Measurements from ENCODE around the gene TK1. TPM values are rescaled to one million over a fixed set of nuclear protein-coding genes. Genes with fewer than 3 reads are reported as not detected.

TK1 gene
- total RNA-seq, 1 donor from 2014 or later, result 65.9 TPM

- Mint-ChIP-seq H3K27ac (peak within 1 kb of the TSS; percentile 98), H3K4me3 (ENCODE audit: low read depth) (peak within 1 kb of the TSS; percentile 90), H3K36me3 (ENCODE audit: low read depth) (peaks cover 55% of the 10 kb centered on the region), H3K4me1 (ENCODE audit: low read depth) (peaks cover 43% of the 10 kb centered on the region), H3K27me3 (ENCODE audit: low read depth) (no peaks in the 10 kb centered on the region), H3K9me3 (no peaks in the 10 kb centered on the region)
- intact Hi-C loops (cut with micrococcal nuclease), result loop anchor here (1.0 to 5.0 kb wide), 3 partner anchors 9 to 227 kb away; no protein-coding TSS in a partner anchor
- peak; percentile 81 for DNase-seq (ENCODE audit: low spot score)
Observed at GRCh38 chr17:78130437-78131101, 56.3 kb downstream of the TK1 start, which contains the start of gene TMC8. TSS of gene TMC8 (plus strand) at chr17:78130771. CDS start at chr17:78131589, 818 bp downstream.

DNA sequence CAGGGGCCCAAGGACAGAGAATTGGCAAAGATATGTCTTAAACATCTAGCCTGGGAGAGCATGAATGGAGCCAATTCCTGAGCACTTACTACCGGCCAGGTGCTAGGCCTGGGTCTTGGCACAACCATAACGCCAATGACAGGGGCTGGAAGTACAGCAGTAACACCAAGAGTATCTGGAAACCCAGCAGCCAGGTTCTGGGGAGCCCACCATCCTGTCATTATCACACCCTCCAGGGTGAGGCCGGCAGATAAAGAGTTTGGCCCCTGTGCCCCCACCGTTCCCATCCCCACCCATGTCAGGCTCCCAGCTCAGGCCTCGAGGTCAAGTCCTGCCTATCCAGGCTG lies 56.8 kb downstream of the TK1 start:
- H3K4me1 Mint-ChIP-seq (ENCODE audit: low read depth), result peaks cover 42% of the 10 kb centered on the region
- peak overlapping the region; percentile 90 for H3K4me3 Mint-ChIP-seq (ENCODE audit: low read depth)
- H3K36me3 Mint-ChIP-seq (ENCODE audit: low read depth), result peaks cover 50% of the 10 kb centered on the region
- DNase-seq (ENCODE audit: low spot score), result no peak
- H3K27ac Mint-ChIP-seq, result peak overlapping the region; percentile 98
- H3K27me3 Mint-ChIP-seq (ENCODE audit: low read depth), result no peaks in the 10 kb centered on the region
- intact Hi-C loops (cut with micrococcal nuclease), result loop anchor here (1.0 to 5.0 kb wide), 3 partner anchors 9 to 227 kb away; no protein-coding TSS in a partner anchor
- no peaks in the 10 kb centered on the region for H3K9me3 Mint-ChIP-seq

DNA sequence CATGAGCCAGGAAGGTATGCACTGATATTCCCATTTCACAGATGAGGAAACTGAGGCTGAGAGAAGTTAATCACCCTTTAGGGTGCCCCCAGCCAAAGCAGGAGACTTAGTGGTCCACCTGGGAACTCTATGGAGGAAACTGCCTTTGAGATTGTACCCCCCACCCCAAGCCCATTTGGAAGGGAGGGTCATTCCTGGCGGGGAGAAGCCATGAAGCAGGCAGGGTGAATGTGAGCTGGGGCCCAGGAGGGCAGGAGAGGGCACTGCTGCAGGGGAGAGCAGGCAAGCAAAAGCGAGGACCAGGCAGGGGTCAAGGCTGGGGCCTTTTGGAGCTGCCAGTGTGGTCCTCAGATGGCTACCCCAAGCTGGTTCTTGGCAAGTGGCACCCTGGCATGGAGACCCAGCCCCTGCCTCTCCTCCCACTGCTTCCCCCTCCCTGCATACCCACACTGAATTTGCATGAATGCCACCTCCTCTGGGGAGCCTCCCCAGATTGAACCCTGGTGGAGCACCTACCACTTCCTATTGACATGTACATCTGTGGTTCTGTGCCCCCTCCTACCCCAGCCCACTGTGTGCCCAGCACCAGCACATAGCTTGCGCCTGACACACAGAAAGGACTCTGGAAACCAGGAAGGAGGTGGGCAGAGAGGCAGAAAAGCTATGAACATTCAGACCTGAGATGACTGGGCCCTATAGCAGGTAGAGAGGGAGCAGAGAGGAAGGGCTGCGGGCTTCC lies 57.3 kb downstream of the TK1 start:
- peaks cover 40% of the 10 kb centered on the region for H3K4me1 Mint-ChIP-seq (ENCODE audit: low read depth)
- peak overlapping the region; percentile 98 for H3K27ac Mint-ChIP-seq
- no peaks in the 10 kb centered on the region for H3K9me3 Mint-ChIP-seq
- peaks cover 45% of the 10 kb centered on the region for H3K36me3 Mint-ChIP-seq (ENCODE audit: low read depth)
- intact Hi-C loops (cut with micrococcal nuclease), result loop anchor here (1.0 to 10.0 kb wide), 6 partner anchors 8 to 1395 kb away; partner anchors contain the start of genes MFSD11 and SRSF2
- no peaks in the 10 kb centered on the region for H3K27me3 Mint-ChIP-seq (ENCODE audit: low read depth)
- no peak for DNase-seq (ENCODE audit: low spot score)
- H3K4me3 Mint-ChIP-seq (ENCODE audit: low read depth), result peak overlapping the region; percentile 91

- Mint-ChIP-seq H3K9me3 (no peaks in the 10 kb centered on the region), H3K4me3 (ENCODE audit: low read depth) (peak within 1 kb of the TSS; percentile 91), H3K4me1 (ENCODE audit: low read depth) (peaks cover 37% of the 10 kb centered on the region), H3K27ac (peak within 1 kb of the TSS; percentile 98), H3K27me3 (ENCODE audit: low read depth) (no peaks in the 10 kb centered on the region), H3K36me3 (ENCODE audit: low read depth) (peaks cover 45% of the 10 kb centered on the region)
- DNase-seq (ENCODE audit: low spot score), result peak; percentile 68
- intact Hi-C loops (cut with micrococcal nuclease), result loop anchor here (1.0 to 10.0 kb wide), 3 partner anchors 12 to 1394 kb away; partner anchors contain the start of genes MFSD11 and SRSF2
Observed at GRCh38 chr17:78128551-78129350, 58.1 kb downstream of the TK1 start, which contains the start of gene TMC6. TSS of gene TMC6 (minus strand) at chr17:78128755. CDS start at chr17:78126832, 1,923 bp downstream.

DNA sequence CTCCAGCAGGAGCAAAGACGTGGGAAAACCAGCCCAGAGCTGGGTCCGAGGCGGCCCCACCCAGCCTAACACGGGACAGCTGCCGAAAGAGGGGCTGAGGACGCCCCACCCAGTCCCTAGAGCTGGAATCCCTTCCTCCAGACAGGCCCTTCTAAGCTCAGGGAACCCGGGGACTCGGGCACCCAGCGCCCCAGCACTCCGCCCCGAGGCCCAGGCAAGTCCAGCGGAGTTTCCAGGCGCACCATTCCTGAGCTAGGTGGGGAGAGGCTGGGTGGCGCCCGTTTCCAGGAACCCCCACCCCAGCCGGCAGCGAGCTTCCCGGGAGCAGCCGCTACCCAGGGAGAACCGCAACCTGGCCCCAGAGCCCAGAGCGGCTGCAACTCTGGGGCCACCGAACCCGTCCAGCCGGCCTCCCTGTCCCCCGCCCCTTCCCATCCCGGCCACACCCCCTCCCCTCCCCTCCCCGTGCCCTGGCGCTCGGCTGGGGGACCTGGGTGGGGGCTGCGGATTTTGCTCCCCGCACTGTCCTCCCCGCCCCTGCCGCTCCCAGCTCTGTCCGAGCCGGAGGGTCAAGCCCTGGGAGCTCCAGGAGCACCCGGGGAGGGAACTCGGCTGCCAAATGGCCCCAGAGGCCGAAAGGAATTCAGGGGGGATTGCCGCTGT lies 58.8 kb downstream of the TK1 start:
- no peak for DNase-seq (ENCODE audit: low spot score)
- peak overlapping the region; percentile 88 for H3K4me3 Mint-ChIP-seq (ENCODE audit: low read depth)
- H3K27ac Mint-ChIP-seq, result peak overlapping the region; percentile 86
- H3K9me3 Mint-ChIP-seq, result no peaks in the 10 kb centered on the region
- H3K27me3 Mint-ChIP-seq (ENCODE audit: low read depth), result no peaks in the 10 kb centered on the region
- H3K4me1 Mint-ChIP-seq (ENCODE audit: low read depth), result peaks cover 37% of the 10 kb centered on the region
- H3K36me3 Mint-ChIP-seq (ENCODE audit: low read depth), result peaks cover 45% of the 10 kb centered on the region
- intact Hi-C loops (cut with micrococcal nuclease), result loop anchor here (1.0 to 10.0 kb wide), 3 partner anchors 15 to 1393 kb away; partner anchors contain the start of genes MFSD11 and SRSF2

DNA sequence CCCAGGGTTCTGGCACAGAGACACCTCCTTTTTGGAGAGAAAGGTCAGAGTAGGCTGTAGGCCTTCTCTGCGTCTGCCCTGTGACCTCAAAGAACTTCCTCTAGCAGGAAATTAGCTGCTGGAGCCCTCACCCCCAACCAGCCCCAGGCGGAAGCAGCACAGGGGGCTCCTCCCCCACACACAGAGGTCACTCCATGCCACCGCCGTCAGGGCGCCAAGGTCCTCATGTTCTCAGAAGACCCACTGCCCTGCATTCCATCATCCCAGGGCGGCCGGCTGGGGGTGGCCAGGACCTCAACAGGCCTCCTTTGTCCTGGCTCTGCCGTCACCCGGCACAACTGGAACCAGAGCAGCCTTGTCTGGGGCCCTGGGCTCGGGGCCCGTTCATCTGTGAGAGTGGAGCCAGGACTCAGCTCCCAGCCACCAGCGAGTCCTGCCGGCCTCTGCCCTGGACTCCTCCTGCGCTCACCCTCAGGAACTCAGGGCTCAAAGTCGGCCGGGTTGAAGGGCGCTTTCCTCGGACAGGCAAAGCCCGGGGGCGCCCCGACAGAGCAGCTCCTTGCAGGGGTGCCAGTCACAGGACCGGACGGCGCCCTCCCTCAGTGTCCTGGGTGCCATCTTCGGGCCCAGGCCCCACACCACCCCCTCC lies 59.5 kb downstream of the TK1 start:
- H3K27ac Mint-ChIP-seq, result peak overlapping the region; percentile 86
- peaks cover 40% of the 10 kb centered on the region for H3K4me1 Mint-ChIP-seq (ENCODE audit: low read depth)
- no peaks in the 10 kb centered on the region for H3K9me3 Mint-ChIP-seq
- DNase-seq (ENCODE audit: low spot score), result peak; percentile 72
- no peaks in the 10 kb centered on the region for H3K27me3 Mint-ChIP-seq (ENCODE audit: low read depth)
- H3K4me3 Mint-ChIP-seq (ENCODE audit: low read depth), result peak overlapping the region; percentile 88
- H3K36me3 Mint-ChIP-seq (ENCODE audit: low read depth), result peaks cover 45% of the 10 kb centered on the region
- intact Hi-C loops (cut with micrococcal nuclease), result loop anchor here (1.0 to 10.0 kb wide), 3 partner anchors 14 to 1393 kb away; partner anchors contain the start of genes MFSD11 and SRSF2

- intact Hi-C loops (cut with micrococcal nuclease), result loop anchor here (1.0 to 10.0 kb wide), 3 partner anchors 14 to 1392 kb away; partner anchors contain the start of genes MFSD11 and SRSF2
- Mint-ChIP-seq H3K36me3 (ENCODE audit: low read depth) (peaks cover 49% of the 10 kb centered on the region), H3K4me3 (ENCODE audit: low read depth) (peak overlapping the region; percentile 88), H3K27ac (peak overlapping the region; percentile 86), H3K27me3 (ENCODE audit: low read depth) (no peaks in the 10 kb centered on the region), H3K4me1 (ENCODE audit: low read depth) (peaks cover 45% of the 10 kb centered on the region), H3K9me3 (no peaks in the 10 kb centered on the region)
- DNase-seq (ENCODE audit: low spot score), result no peak
Observed at GRCh38 chr17:78126895-78127238, 60.0 kb downstream of the TK1 start.

- H3K4me1 Mint-ChIP-seq (ENCODE audit: low read depth), result peaks cover 50% of the 10 kb centered on the region
- peak overlapping the region; percentile 80 for H3K27ac Mint-ChIP-seq
- H3K4me3 Mint-ChIP-seq (ENCODE audit: low read depth), result peak overlapping the region; percentile 88
- H3K36me3 Mint-ChIP-seq (ENCODE audit: low read depth), result peaks cover 55% of the 10 kb centered on the region
- no peaks in the 10 kb centered on the region for H3K9me3 Mint-ChIP-seq
- no peak for DNase-seq (ENCODE audit: low spot score)
- no peaks in the 10 kb centered on the region for H3K27me3 Mint-ChIP-seq (ENCODE audit: low read depth)
- intact Hi-C loops (cut with micrococcal nuclease), result loop anchor here (10.0 kb wide), 2 partner anchors 671 to 1391 kb away; partner anchors contain the start of genes MFSD11 and SRSF2
Observed at GRCh38 chr17:78125976-78126894, 60.6 kb downstream of the TK1 start.

GRCh38 chr17:78125138-78125913 lies 61.5 kb downstream of the TK1 start:
- Mint-ChIP-seq H3K27me3 (ENCODE audit: low read depth) (no peaks in the 10 kb centered on the region), H3K4me3 (ENCODE audit: low read depth) (peak overlapping the region; percentile 88), H3K36me3 (ENCODE audit: low read depth) (peaks cover 56% of the 10 kb centered on the region), H3K9me3 (no peaks in the 10 kb centered on the region), H3K27ac (peak overlapping the region; percentile 70), H3K4me1 (ENCODE audit: low read depth) (peaks cover 57% of the 10 kb centered on the region)
- intact Hi-C loops (cut with micrococcal nuclease), result loop anchor here (10.0 kb wide), 2 partner anchors 671 to 1391 kb away; partner anchors contain the start of genes MFSD11 and SRSF2
- DNase-seq (ENCODE audit: low spot score), result no peak

DNA sequence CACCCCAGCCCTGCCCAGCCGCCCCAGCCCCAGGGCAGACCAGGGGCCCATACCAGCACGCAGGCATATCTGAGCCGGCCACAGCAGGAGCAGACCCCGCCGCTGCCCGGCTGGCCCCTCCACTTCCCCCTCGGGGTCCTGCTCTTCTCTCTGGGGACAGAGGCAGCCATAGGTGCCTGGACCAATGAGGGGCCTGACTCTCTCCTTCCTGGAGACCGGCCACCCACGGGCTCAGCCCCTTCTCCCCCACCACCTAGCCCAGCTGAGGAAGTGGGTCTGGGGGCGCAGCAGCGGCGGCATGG lies 62.1 kb downstream of the TK1 start:
- peaks cover 58% of the 10 kb centered on the region for H3K36me3 Mint-ChIP-seq (ENCODE audit: low read depth)
- intact Hi-C loops (cut with micrococcal nuclease), result loop anchor here (10.0 kb wide), 2 partner anchors 670 to 1390 kb away; partner anchors contain the start of genes MFSD11 and SRSF2

More for the DNA sequence above, 62.1 kb downstream of the TK1 start:
- peaks cover 54% of the 10 kb centered on the region for H3K4me1 Mint-ChIP-seq (ENCODE audit: low read depth)
- no peak overlapping the region for H3K27ac Mint-ChIP-seq
- H3K4me3 Mint-ChIP-seq (ENCODE audit: low read depth), result peak overlapping the region; percentile 49
- no peaks in the 10 kb centered on the region for H3K9me3 Mint-ChIP-seq
- DNase-seq (ENCODE audit: low spot score), result no peak
- H3K27me3 Mint-ChIP-seq (ENCODE audit: low read depth), result no peaks in the 10 kb centered on the region

Measured in activated T-helper 2 cell treated with anti-CD3 and anti-CD28 coated beads, Interferon-gamma antibody, Interleukin-2, Interleukin-4, amounts not matched to agents 10 μg/mL and 5 μg/mL and 100 μg/mL, durations not matched to agents 14 hours and 24 hours and 36 hours (primary cell).